Measurements from ENCODE around the gene LAMC3. TPM values are rescaled to one million over a fixed set of nuclear protein-coding genes. Genes with fewer than 3 reads are reported as not detected.
A peak's percentile ranks its signal among the peaks of the same experiment; 100 is the strongest.
"Not testable (repeated sequence)": the region's sequence is repeated elsewhere in the genome, so short reads cannot be mapped to it uniquely, and the experiment has no call there.

The LAMC3 gene
- total RNA-seq, 2 experiments from 2014 or later = 0.19 to 0.20 TPM

- Mint-ChIP-seq H3K27me3 (peaks cover 17% of the 10 kb centered on the region), H3K36me3 (no peaks in the 10 kb centered on the region), H3K4me1 (peaks cover 3% of the 10 kb centered on the region), H3K4me3 (no peak overlapping the region), H3K27ac (no peak overlapping the region), H3K9me3 (no peaks in the 10 kb centered on the region)
- DNase-seq (no peak), ATAC-seq (ENCODE audit: low read depth) (no peak)
- POLR2A ChIA-PET = no interaction called here
These were observed 83.1 kb downstream of the LAMC3 start for GRCh38 chr9:131092030-131092429.

- ATAC-seq (ENCODE audit: low read depth) (no peak), DNase-seq (no peak)
- no peaks in the 10 kb centered on the region for H3K36me3 Mint-ChIP-seq
- H3K4me1 Mint-ChIP-seq = peaks cover 4% of the 10 kb centered on the region
- no peak overlapping the region for H3K27ac Mint-ChIP-seq
- peaks cover 25% of the 10 kb centered on the region for H3K27me3 Mint-ChIP-seq
- H3K9me3 Mint-ChIP-seq = no peaks in the 10 kb centered on the region
- H3K4me3 Mint-ChIP-seq = no peak overlapping the region
- POLR2A ChIA-PET = no interaction called here
These were observed 83.8 kb downstream of the LAMC3 start for GRCh38 chr9:131092548-131093440.

- POLR2A ChIA-PET = no interaction called here
- peaks cover 4% of the 10 kb centered on the region for H3K4me1 Mint-ChIP-seq
- DNase-seq (no peak), ATAC-seq (ENCODE audit: low read depth) (no peak)
- peaks cover 31% of the 10 kb centered on the region for H3K27me3 Mint-ChIP-seq
- H3K9me3 Mint-ChIP-seq = no peaks in the 10 kb centered on the region
- H3K36me3 Mint-ChIP-seq = no peaks in the 10 kb centered on the region
- H3K27ac Mint-ChIP-seq = no peak overlapping the region
- no peak overlapping the region for H3K4me3 Mint-ChIP-seq
These were observed 85.0 kb downstream of the LAMC3 start for GRCh38 chr9:131094015-131094414.

GRCh38 chr9:131094622-131095021, 85.6 kb downstream of the LAMC3 start:
- Mint-ChIP-seq H3K36me3 (no peaks in the 10 kb centered on the region), H3K9me3 (no peaks in the 10 kb centered on the region), H3K4me3 (no peak overlapping the region), H3K27me3 (peaks cover 32% of the 10 kb centered on the region), H3K4me1 (peaks cover 4% of the 10 kb centered on the region), H3K27ac (no peak overlapping the region)
- no peak for ATAC-seq (ENCODE audit: low read depth)
- POLR2A ChIA-PET = interaction anchor here (0.6 kb wide), 1 partner anchor 412 kb away, joined by 3 read pairs; no protein-coding TSS in a partner anchor
- no peak for DNase-seq

GRCh38 chr9:131095666-131096268, 86.8 kb downstream of the LAMC3 start:
- Mint-ChIP-seq H3K36me3 (no peaks in the 10 kb centered on the region), H3K4me3 (peak overlapping the region; percentile 54), H3K9me3 (no peaks in the 10 kb centered on the region), H3K27ac (no peak overlapping the region), H3K4me1 (peaks cover 4% of the 10 kb centered on the region), H3K27me3 (peaks cover 32% of the 10 kb centered on the region)
- ATAC-seq (ENCODE audit: low read depth) (no peak), DNase-seq (no peak)
- POLR2A ChIA-PET = no interaction called here

GRCh38 chr9:131096269-131097125, 87.5 kb downstream of the LAMC3 start, which contains the start of gene AIF1L:
Gene AIF1L (plus strand): TSS chr9:131096531. CDS start chr9:131096630, 99 bp downstream.
- Mint-ChIP-seq H3K27ac (no peak within 1 kb of the TSS), H3K36me3 (no peaks in the 10 kb centered on the region), H3K27me3 (peaks cover 32% of the 10 kb centered on the region), H3K4me3 (peak within 1 kb of the TSS; percentile 55), H3K4me1 (peaks cover 4% of the 10 kb centered on the region), H3K9me3 (no peaks in the 10 kb centered on the region)
- ATAC-seq (ENCODE audit: low read depth) (peak; percentile 53), DNase-seq (peak; percentile 47)
- POLR2A ChIA-PET = no interaction called here

GRCh38 chr9:131097126-131097947, 88.4 kb downstream of the LAMC3 start:
- H3K4me3 Mint-ChIP-seq = peak overlapping the region; percentile 55
- peaks cover 32% of the 10 kb centered on the region for H3K27me3 Mint-ChIP-seq
- H3K9me3 Mint-ChIP-seq = no peaks in the 10 kb centered on the region
- POLR2A ChIA-PET = no interaction called here
- no peak overlapping the region for H3K27ac Mint-ChIP-seq
- H3K36me3 Mint-ChIP-seq = no peaks in the 10 kb centered on the region
- no peak for ATAC-seq (ENCODE audit: low read depth)
- no peak for DNase-seq
- H3K4me1 Mint-ChIP-seq = peaks cover 4% of the 10 kb centered on the region

- Mint-ChIP-seq H3K36me3 (no peaks in the 10 kb centered on the region), H3K27me3 (peaks cover 32% of the 10 kb centered on the region), H3K4me1 (peaks cover 4% of the 10 kb centered on the region), H3K4me3 (no peak overlapping the region), H3K9me3 (no peaks in the 10 kb centered on the region), H3K27ac (no peak overlapping the region)
- DNase-seq (no peak), ATAC-seq (ENCODE audit: low read depth) (no peak)
- POLR2A ChIA-PET = interaction anchor here (1.3 kb wide), 1 partner anchor 27 kb away, joined by 3 read pairs; the partner anchor contains the start of gene NUP214
These were observed 88.9 kb downstream of the LAMC3 start for GRCh38 chr9:131097948-131098278.

- Mint-ChIP-seq H3K4me3 (no peak overlapping the region), H3K27me3 (peaks cover 32% of the 10 kb centered on the region), H3K9me3 (no peaks in the 10 kb centered on the region), H3K36me3 (no peaks in the 10 kb centered on the region), H3K27ac (no peak overlapping the region), H3K4me1 (peaks cover 4% of the 10 kb centered on the region)
- POLR2A ChIA-PET = interaction anchor here (0.5 to 1.3 kb wide), 2 partner anchors 27 to 53 kb away, joined by 3 to 4 read pairs; partner anchors contain the start of gene NUP214
- no peak for ATAC-seq (ENCODE audit: low read depth)
- no peak for DNase-seq
These were observed 89.6 kb downstream of the LAMC3 start for GRCh38 chr9:131098391-131099101.

- DNase-seq = no peak
- no peak for ATAC-seq (ENCODE audit: low read depth)
- Mint-ChIP-seq H3K4me3 (no peak overlapping the region), H3K27me3 (peaks cover 32% of the 10 kb centered on the region), H3K27ac (no peak overlapping the region), H3K9me3 (no peaks in the 10 kb centered on the region), H3K4me1 (peaks cover 4% of the 10 kb centered on the region), H3K36me3 (no peaks in the 10 kb centered on the region)
- POLR2A ChIA-PET = interaction anchor here (1.3 kb wide), 1 partner anchor 26 kb away, joined by 3 read pairs; the partner anchor contains the start of gene NUP214
These were observed 90.2 kb downstream of the LAMC3 start for GRCh38 chr9:131099102-131099606.

GRCh38 chr9:131099845-131100244, 90.9 kb downstream of the LAMC3 start:
- ATAC-seq (ENCODE audit: low read depth); H3K36me3 Mint-ChIP-seq; POLR2A ChIA-PET; H3K27ac Mint-ChIP-seq; H3K4me1 Mint-ChIP-seq; DNase-seq; H3K9me3 Mint-ChIP-seq; H3K4me3 Mint-ChIP-seq: not testable (repeated sequence)
- peaks cover 31% of the 10 kb centered on the region for H3K27me3 Mint-ChIP-seq

- no peak overlapping the region for H3K4me3 Mint-ChIP-seq
- POLR2A ChIA-PET = no interaction called here
These were observed 91.5 kb downstream of the LAMC3 start for GRCh38 chr9:131100445-131100844.

More at GRCh38 chr9:131100445-131100844, 91.5 kb downstream of the LAMC3 start:
- Mint-ChIP-seq H3K4me1 (peaks cover 4% of the 10 kb centered on the region), H3K36me3 (no peaks in the 10 kb centered on the region), H3K27me3 (peaks cover 25% of the 10 kb centered on the region), H3K9me3 (no peaks in the 10 kb centered on the region), H3K27ac (no peak overlapping the region)
- DNase-seq (no peak), ATAC-seq (ENCODE audit: low read depth) (no peak)
